Measurements from ENCODE around the gene GRM7.

The GRM7 gene

DNA sequence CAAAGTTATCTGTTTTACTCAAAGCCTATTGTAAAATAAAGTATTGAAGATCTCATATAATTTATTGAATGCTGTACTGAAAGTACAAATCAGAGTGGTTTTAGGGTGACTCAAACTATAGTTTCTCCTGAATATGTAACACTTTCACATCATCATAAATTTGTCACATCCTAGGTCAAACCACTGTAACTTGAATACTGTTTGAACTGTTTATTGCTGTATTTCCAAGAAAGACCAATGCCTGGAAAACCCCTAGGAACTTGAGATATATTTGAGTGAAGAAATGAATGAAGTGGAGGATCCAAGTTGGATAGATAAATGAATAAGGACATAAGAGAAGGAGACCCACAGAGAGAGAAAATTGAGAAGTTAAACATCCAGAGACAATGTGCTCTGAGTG is 348.2 kb downstream of the GRM7 start:
- TF ChIP-seq CTCF (IDR thresholded peaks at IDR 0.05; ENCODE audit: poor library complexity, severe bottlenecking): no peak
- DNase-seq (ENCODE audit: low spot score) (no peak), ATAC-seq (ENCODE audit: low read depth) (no peak)
- Histone ChIP-seq H3K4me3 (ENCODE audit: severe bottlenecking) (no peak overlapping the region), H3K27ac (ENCODE audit: poor library complexity, severe bottlenecking) (no peak overlapping the region), H3K36me3 (ENCODE audit: low read depth) (no peaks in the 10 kb centered on the region), H3K27me3 (ENCODE audit: insufficient read depth, poor library complexity, severe bottlenecking) (no peaks in the 10 kb centered on the region), H3K4me1 (ENCODE audit: insufficient read depth, poor library complexity, severe bottlenecking) (no peaks in the 10 kb centered on the region), H3K9me3 (ENCODE audit: severe bottlenecking) (no peaks in the 10 kb centered on the region)

DNA sequence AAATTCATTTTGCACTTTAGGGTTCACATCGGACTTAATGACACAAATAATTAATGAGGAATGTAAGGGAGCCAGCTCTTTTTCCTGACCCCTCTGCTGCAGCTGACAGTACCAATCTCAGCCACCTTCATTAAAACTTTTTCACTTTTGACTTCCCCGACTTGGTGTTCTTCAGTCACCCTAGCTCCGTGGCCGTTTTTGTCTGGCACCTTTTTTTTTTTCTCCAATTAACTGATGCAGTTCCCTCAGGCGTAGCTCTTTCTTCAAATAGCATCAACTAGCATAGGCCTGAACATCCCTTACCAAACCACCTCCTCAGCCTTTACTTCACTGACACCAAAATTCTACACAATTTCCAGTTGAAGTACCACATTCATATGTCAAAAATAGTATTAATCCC is 350.8 kb downstream of the GRM7 start:
- Histone ChIP-seq H3K36me3 (ENCODE audit: low read depth) (no peaks in the 10 kb centered on the region), H3K27ac (ENCODE audit: poor library complexity, severe bottlenecking) (no peak overlapping the region), H3K9me3 (ENCODE audit: severe bottlenecking) (no peaks in the 10 kb centered on the region), H3K4me1 (ENCODE audit: insufficient read depth, poor library complexity, severe bottlenecking) (no peaks in the 10 kb centered on the region), H3K4me3 (ENCODE audit: severe bottlenecking) (no peak overlapping the region), H3K27me3 (ENCODE audit: insufficient read depth, poor library complexity, severe bottlenecking) (no peaks in the 10 kb centered on the region)
- TF ChIP-seq CTCF (IDR thresholded peaks at IDR 0.05; ENCODE audit: poor library complexity, severe bottlenecking): no peak
- DNase-seq (ENCODE audit: low spot score): no peak
- no peak for ATAC-seq (ENCODE audit: low read depth)

DNA sequence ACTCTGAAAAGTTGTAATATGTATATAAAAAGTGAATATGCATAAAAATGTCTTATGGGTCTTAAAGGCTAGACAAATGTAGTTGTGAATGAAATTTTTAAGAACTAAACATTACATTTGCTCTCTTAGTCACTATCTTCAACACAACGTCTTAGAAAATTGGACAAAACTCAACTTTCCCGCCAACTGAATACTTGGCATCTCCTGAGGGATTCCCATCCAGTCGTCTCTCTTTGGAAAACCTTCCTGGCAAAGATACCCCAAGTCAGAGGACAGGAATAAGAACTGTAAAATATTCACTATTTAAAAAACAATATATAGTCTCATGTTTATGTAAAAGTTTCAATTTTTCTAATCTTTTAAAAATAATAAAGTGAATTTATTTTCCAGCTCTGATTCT is 354.8 kb downstream of the GRM7 start:
- no peak for ATAC-seq (ENCODE audit: low read depth)

DNA sequence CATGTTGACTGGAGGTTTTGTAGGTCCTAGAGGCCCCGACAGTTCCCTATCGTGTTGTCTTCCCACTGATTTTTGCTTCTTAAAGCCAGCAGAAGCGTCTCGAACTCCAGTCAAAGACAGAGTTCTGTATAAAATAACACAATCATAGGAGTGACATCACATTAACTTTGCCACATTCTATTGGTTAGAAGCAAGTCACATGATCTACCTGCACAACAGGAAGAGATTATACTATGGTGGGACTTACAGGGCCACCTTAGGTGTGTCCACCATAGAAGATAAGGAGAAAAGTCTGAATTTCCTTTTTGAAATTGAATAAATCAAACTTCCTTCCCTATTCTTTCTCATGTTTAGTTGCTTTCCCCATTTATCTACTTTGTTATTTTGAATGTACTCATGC is 365.5 kb downstream of the GRM7 start:
- H3K27ac ChIP-seq (ENCODE audit: poor library complexity, severe bottlenecking): no peak overlapping the region
- H3K9me3 ChIP-seq (ENCODE audit: severe bottlenecking): no peaks in the 10 kb centered on the region
- no peak overlapping the region for H3K4me3 ChIP-seq (ENCODE audit: severe bottlenecking)
- TF ChIP-seq CTCF (IDR thresholded peaks at IDR 0.05; ENCODE audit: poor library complexity, severe bottlenecking): no peak
- no peaks in the 10 kb centered on the region for H3K27me3 ChIP-seq (ENCODE audit: insufficient read depth, poor library complexity, severe bottlenecking)
- no peaks in the 10 kb centered on the region for H3K36me3 ChIP-seq (ENCODE audit: low read depth)
- ATAC-seq (ENCODE audit: low read depth): no peak
- no peaks in the 10 kb centered on the region for H3K4me1 ChIP-seq (ENCODE audit: insufficient read depth, poor library complexity, severe bottlenecking)
- DNase-seq (ENCODE audit: low spot score): no peak

More for the DNA sequence above, 354.8 kb downstream of the GRM7 start:
- H3K27me3 ChIP-seq (ENCODE audit: insufficient read depth, poor library complexity, severe bottlenecking): no peaks in the 10 kb centered on the region
- no peak for DNase-seq (ENCODE audit: low spot score)
- H3K36me3 ChIP-seq (ENCODE audit: low read depth): no peaks in the 10 kb centered on the region
- TF ChIP-seq CTCF (IDR thresholded peaks at IDR 0.05; ENCODE audit: poor library complexity, severe bottlenecking): no peak
- H3K9me3 ChIP-seq (ENCODE audit: severe bottlenecking): no peaks in the 10 kb centered on the region
- no peak overlapping the region for H3K4me3 ChIP-seq (ENCODE audit: severe bottlenecking)
- no peak overlapping the region for H3K27ac ChIP-seq (ENCODE audit: poor library complexity, severe bottlenecking)
- no peaks in the 10 kb centered on the region for H3K4me1 ChIP-seq (ENCODE audit: insufficient read depth, poor library complexity, severe bottlenecking)

DNA sequence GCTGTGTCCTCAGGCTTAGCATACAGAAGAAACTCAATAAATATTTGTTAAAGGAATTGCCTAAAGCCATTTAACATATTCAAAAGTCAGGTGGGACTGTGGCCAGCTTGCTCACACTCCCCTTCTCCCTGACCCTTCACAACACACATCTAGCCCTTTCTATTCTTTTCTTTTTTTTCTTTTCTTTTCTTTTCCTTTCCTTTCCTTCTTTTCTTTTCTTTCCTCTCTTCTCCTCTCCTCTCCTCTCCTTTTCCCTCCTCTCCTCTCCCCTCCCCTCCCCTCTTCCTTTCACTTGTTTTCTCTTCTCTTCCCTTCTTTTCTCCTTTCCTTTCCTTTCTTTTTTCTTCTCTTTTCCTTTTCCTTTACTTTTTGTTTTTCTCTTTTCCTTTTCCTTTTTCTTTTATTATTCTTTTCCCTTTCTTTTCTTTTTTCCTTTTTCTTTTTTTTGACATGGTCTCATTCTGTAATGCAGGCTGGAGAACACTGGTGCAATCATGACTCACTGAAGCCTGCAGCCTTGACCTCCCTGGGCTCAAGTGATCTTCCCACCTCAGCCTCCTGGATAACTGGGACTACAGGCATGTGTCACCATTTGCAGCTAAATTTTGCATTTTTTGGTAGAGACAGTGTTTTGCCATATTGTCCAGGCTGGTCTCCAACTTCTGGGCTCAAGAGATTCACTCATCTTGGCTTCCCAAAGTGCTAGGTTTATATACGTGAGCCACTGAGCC is 377.8 kb downstream of the GRM7 start:
- Histone ChIP-seq H3K36me3 (ENCODE audit: low read depth) (no peaks in the 10 kb centered on the region), H3K27me3 (ENCODE audit: insufficient read depth, poor library complexity, severe bottlenecking) (no peaks in the 10 kb centered on the region), H3K4me3 (ENCODE audit: severe bottlenecking) (no peak overlapping the region), H3K4me1 (ENCODE audit: insufficient read depth, poor library complexity, severe bottlenecking) (no peaks in the 10 kb centered on the region), H3K9me3 (ENCODE audit: severe bottlenecking) (no peaks in the 10 kb centered on the region), H3K27ac (ENCODE audit: poor library complexity, severe bottlenecking) (no peak overlapping the region)
- TF ChIP-seq CTCF (IDR thresholded peaks at IDR 0.05; ENCODE audit: poor library complexity, severe bottlenecking): no peak
- no peak for DNase-seq (ENCODE audit: low spot score)
- no peak for ATAC-seq (ENCODE audit: low read depth)

Measured in RWPE2 (cell line).